HEK293T (cell line): ENCODE data around the gene ADH1C.

Experiments used
- ELF4 ChIP-seq: fragments of 450-650 bp; IDR thresholded peaks from 2 replicates; pipeline ENCODE4 v1.6.1; 2017; ENCODE audit warnings: antibody characterized with exemption
- FOXK2 ChIP-seq: fragments of 450-650 bp; IDR thresholded peaks from 2 replicates; pipeline ENCODE4 v1.6.1; 2016; ENCODE audit warnings: mild to moderate bottlenecking
- NFRKB ChIP-seq: fragments of 450-650 bp; IDR thresholded peaks from 2 replicates; pipeline ENCODE4 v1.6.1; 2016; ENCODE audit warnings: mild to moderate bottlenecking, moderate library complexity
- SUZ12 ChIP-seq: fragments of 450-650 bp; IDR thresholded peaks from 2 replicates; pipeline ENCODE4 v1.6.1; 2016; ENCODE audit warnings: mild to moderate bottlenecking

- TF ChIP-seq NFRKB (no peak), SUZ12 (no peak), ELF4 (no peak), FOXK2 (no peak)
Observed at GRCh38 chr4:99394896-99395295, 42.4 kb upstream of the ADH1C start.
